Mesendoderm (in vitro differentiated cells): ENCODE measurements around the gene UBE2E2.

ENCODE experiments used
- DNase-seq: peaks from one replicate; pipeline ENCODE4 v3.0.0; 2013
- H2AK5ac ChIP-seq: 2 replicates; pipeline ENCODE4 v1.6.1; 2013; ENCODE audit warnings: low read length, inconsistent platforms
- H2BK120ac ChIP-seq: 2 replicates; pipeline ENCODE4 v1.6.1; 2013; ENCODE audit warnings: low read depth, mild to moderate bottlenecking, low read length, moderate library complexity, mixed read lengths
- H2BK15ac ChIP-seq: replicated peaks from 2 replicates; pipeline ENCODE4 v1.6.1; 2013; ENCODE audit warnings: low read depth, mild to moderate bottlenecking, moderate library complexity
- H2BK5ac ChIP-seq: 2 replicates; pipeline ENCODE4 v1.6.1; 2013; ENCODE audit warnings: low read length, inconsistent platforms
- H3K18ac ChIP-seq: 2 replicates; pipeline ENCODE4 v1.6.1; 2013; ENCODE audit warnings: mild to moderate bottlenecking, low read length, mixed read lengths
- H3K23ac ChIP-seq: one replicate; pipeline ENCODE4 v1.6.1; 2013; ENCODE audit warnings: low read length
- H3K27ac ChIP-seq: 2 replicates; pipeline ENCODE4 v1.5.1; 2013; ENCODE audit warnings: low read depth, mild to moderate bottlenecking, inconsistent platforms, low read length, moderate library complexity
- H3K27me3 ChIP-seq: 2 replicates; pipeline ENCODE4 v1.6.1; 2013; ENCODE audit warnings: low read length, control low read depth, mild to moderate bottlenecking, inconsistent platforms; ENCODE audit not compliant: insufficient read depth, poor library complexity
- H3K36me3 ChIP-seq: 2 replicates; pipeline ENCODE4 v1.6.1; 2013; ENCODE audit warnings: low read length, inconsistent platforms; ENCODE audit not compliant: control insufficient read depth, insufficient read depth
- H3K4ac ChIP-seq: one replicate; pipeline ENCODE4 v1.6.1; 2013; ENCODE audit warnings: low read depth, mild to moderate bottlenecking, low read length, moderate library complexity
- H3K4me1 ChIP-seq: 2 replicates; pipeline ENCODE4 v1.6.1; 2013; ENCODE audit warnings: low read depth, low read length, inconsistent platforms; ENCODE audit not compliant: control insufficient read depth
- H3K4me2 ChIP-seq: 2 replicates; pipeline ENCODE4 v1.6.1; 2013; ENCODE audit warnings: low read length
- H3K4me3 ChIP-seq: 2 replicates; pipeline ENCODE4 v1.5.1; 2013; ENCODE audit warnings: mild to moderate bottlenecking, low read length
- H3K56ac ChIP-seq: one replicate; pipeline ENCODE4 v1.6.1; 2013; ENCODE audit warnings: low read length
- H3K79me1 ChIP-seq: 2 replicates; pipeline ENCODE4 v1.6.1; 2013; ENCODE audit warnings: low read length, inconsistent platforms
- H3K79me2 ChIP-seq: 2 replicates; pipeline ENCODE4 v1.6.1; 2013; ENCODE audit warnings: mild to moderate bottlenecking, low read length; ENCODE audit not compliant: control insufficient read depth, insufficient read depth
- H3K9ac ChIP-seq: 2 replicates; pipeline ENCODE4 v1.6.1; 2013; ENCODE audit warnings: low read length, inconsistent platforms
- H4K5ac ChIP-seq: one replicate; pipeline ENCODE4 v1.6.1; 2013; ENCODE audit warnings: low read length
- H4K8ac ChIP-seq: one replicate; pipeline ENCODE4 v1.6.1; 2013; ENCODE audit warnings: low read depth, mild to moderate bottlenecking, control low read depth, low read length, moderate library complexity
- WGBS: extraction: QIAGEN DNeasy Blood & Tissue Kit; methylation state at CpG from one replicate; pipeline ENCODE4 v1.1.7; 2013; ENCODE audit warnings: low lambda C conversion rate, missing lambda C conversion rate; ENCODE audit not compliant: insufficient coverage; ENCODE audit errors: extremely low coverage; 5-methylcytosine and 5-hydroxymethylcytosine counted together

UBE2E2 gene

GRCh38 chr3:23590424-23591273, 387.5 kb downstream of the UBE2E2 start:
- H4K8ac ChIP-seq: no peak overlapping the region
- no peak overlapping the region for H3K27ac ChIP-seq
- no peaks in the 10 kb centered on the region for H3K4me1 ChIP-seq
- H4K5ac ChIP-seq: no peak overlapping the region
- H3K9ac ChIP-seq: no peak overlapping the region
- no peaks in the 10 kb centered on the region for H3K79me2 ChIP-seq
- no peak overlapping the region for H3K4me3 ChIP-seq
- no peaks in the 10 kb centered on the region for H3K79me1 ChIP-seq
- no CpG with 5 or more reads among the region's 8 CpGs for WGBS
- H2AK5ac ChIP-seq: no peak overlapping the region
- peaks cover 2% of the 10 kb centered on the region for H3K27me3 ChIP-seq
- H2BK120ac ChIP-seq: no peak overlapping the region
- H3K56ac ChIP-seq: no peak overlapping the region
- H3K23ac ChIP-seq: no peak overlapping the region
- no peak overlapping the region for H3K18ac ChIP-seq
- H3K4me2 ChIP-seq: no peak overlapping the region
- no peak overlapping the region for H2BK15ac ChIP-seq
- H2BK5ac ChIP-seq: no peak overlapping the region
- no peak overlapping the region for H3K4ac ChIP-seq
- H3K36me3 ChIP-seq: no peaks in the 10 kb centered on the region
- no peak for DNase-seq

GRCh38 chr3:23591374-23591773, 388.2 kb downstream of the UBE2E2 start:
- H3K4ac ChIP-seq: no peak overlapping the region
- no peak overlapping the region for H2BK5ac ChIP-seq
- WGBS: 100% methylated on average over 1 of the region's 2 CpGs
- no peak overlapping the region for H2BK15ac ChIP-seq
- H4K5ac ChIP-seq: no peak overlapping the region
- H4K8ac ChIP-seq: no peak overlapping the region
- peaks cover 2% of the 10 kb centered on the region for H3K27me3 ChIP-seq
- H3K18ac ChIP-seq: no peak overlapping the region
- no peak overlapping the region for H3K27ac ChIP-seq
- H3K4me2 ChIP-seq: no peak overlapping the region
- H2AK5ac ChIP-seq: no peak overlapping the region
- H3K79me2 ChIP-seq: no peaks in the 10 kb centered on the region
- no peaks in the 10 kb centered on the region for H3K79me1 ChIP-seq
- no peak overlapping the region for H3K23ac ChIP-seq
- no peak for DNase-seq
- no peak overlapping the region for H2BK120ac ChIP-seq
- no peak overlapping the region for H3K4me3 ChIP-seq
- H3K4me1 ChIP-seq: no peaks in the 10 kb centered on the region
- H3K56ac ChIP-seq: no peak overlapping the region
- H3K36me3 ChIP-seq: no peaks in the 10 kb centered on the region
- no peak overlapping the region for H3K9ac ChIP-seq

DNA sequence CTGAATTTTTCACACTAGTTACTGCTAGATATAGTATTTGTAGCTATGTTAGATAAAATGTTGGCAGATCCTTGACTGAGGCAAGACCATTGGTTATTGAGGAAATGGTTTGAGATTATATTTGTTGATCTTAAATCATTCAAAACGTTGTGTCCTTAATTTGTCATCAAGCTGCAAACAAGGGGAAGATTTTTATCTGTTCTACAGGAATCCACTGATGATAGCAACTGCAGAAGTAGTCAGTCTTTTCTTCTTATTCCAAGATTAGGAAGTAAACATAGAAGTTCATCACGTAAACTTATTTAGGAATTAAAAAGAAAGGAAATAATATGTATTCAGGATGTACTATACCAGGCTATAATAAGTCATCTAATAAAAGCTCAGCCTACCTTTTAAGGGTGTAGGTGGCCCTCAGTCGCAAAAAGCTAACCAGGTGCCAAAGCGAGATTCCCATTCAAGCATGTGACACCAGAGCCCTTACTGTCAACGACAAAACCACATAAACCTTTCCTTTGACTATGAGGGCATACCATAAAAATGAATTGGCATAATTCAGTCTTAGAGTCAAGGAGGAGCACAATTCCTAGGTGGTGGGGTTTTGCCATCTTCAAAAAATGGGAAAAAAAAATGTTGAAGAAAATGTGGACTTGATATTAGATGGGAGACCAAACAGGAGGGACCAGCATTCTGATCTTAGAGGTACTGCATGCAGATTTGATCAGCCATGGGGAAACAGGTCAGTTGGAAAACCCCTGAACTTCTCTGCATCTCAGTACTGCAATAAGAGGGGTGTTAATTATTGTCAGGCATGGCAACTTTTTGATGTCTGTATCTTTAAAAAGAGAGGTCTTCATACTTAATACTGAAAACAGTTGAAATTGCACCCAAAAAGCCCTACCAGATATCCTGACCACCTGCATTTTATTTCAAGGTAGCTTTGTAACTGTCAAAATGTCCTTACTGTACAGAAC, 390.1 kb downstream of the UBE2E2 start:
- H3K56ac ChIP-seq: no peak overlapping the region
- no peak overlapping the region for H2BK15ac ChIP-seq
- no peak overlapping the region for H2BK120ac ChIP-seq
- no peak for DNase-seq
- no peaks in the 10 kb centered on the region for H3K36me3 ChIP-seq
- H3K4me2 ChIP-seq: no peak overlapping the region
- no peak overlapping the region for H3K9ac ChIP-seq
- no peak overlapping the region for H4K8ac ChIP-seq
- no peak overlapping the region for H3K4me3 ChIP-seq
- no peak overlapping the region for H2AK5ac ChIP-seq
- no peak overlapping the region for H3K18ac ChIP-seq
- H3K4ac ChIP-seq: no peak overlapping the region
- H3K79me2 ChIP-seq: no peaks in the 10 kb centered on the region
- H3K79me1 ChIP-seq: no peaks in the 10 kb centered on the region
- H3K23ac ChIP-seq: no peak overlapping the region
- H3K4me1 ChIP-seq: no peaks in the 10 kb centered on the region
- H3K27ac ChIP-seq: no peak overlapping the region
- no CpG with 5 or more reads among the region's 5 CpGs for WGBS
- H2BK5ac ChIP-seq: no peak overlapping the region
- H4K5ac ChIP-seq: no peak overlapping the region
- H3K27me3 ChIP-seq: peaks cover 2% of the 10 kb centered on the region

GRCh38 chr3:23594066-23594465, 390.9 kb downstream of the UBE2E2 start:
- Histone ChIP-seq H2BK5ac (no peak overlapping the region), H3K27ac (no peak overlapping the region), H2AK5ac (no peak overlapping the region), H3K36me3 (no peaks in the 10 kb centered on the region), H4K5ac (no peak overlapping the region), H4K8ac (no peak overlapping the region), H3K23ac (no peak overlapping the region), H3K4ac (no peak overlapping the region), H3K9ac (no peak overlapping the region), H3K79me1 (no peaks in the 10 kb centered on the region), H3K4me3 (no peak overlapping the region), H3K18ac (peak overlapping the region; percentile 22), H3K56ac (no peak overlapping the region), H2BK15ac (no peak overlapping the region), H3K27me3 (peaks cover 2% of the 10 kb centered on the region), H3K79me2 (no peaks in the 10 kb centered on the region), H2BK120ac (no peak overlapping the region), H3K4me2 (no peak overlapping the region), H3K4me1 (no peaks in the 10 kb centered on the region)
- WGBS: no CpG with 5 or more reads among the region's 4 CpGs
- peak; percentile 10 for DNase-seq

- H3K9ac ChIP-seq: no peak overlapping the region
- H2BK5ac ChIP-seq: no peak overlapping the region
- no peak overlapping the region for H3K4ac ChIP-seq
- no peak overlapping the region for H3K56ac ChIP-seq
- no peak overlapping the region for H3K27ac ChIP-seq
- no peaks in the 10 kb centered on the region for H3K36me3 ChIP-seq
- no peak for DNase-seq
- H2AK5ac ChIP-seq: no peak overlapping the region
- no CpG with 5 or more reads among the region's 5 CpGs for WGBS
- no peaks in the 10 kb centered on the region for H3K4me1 ChIP-seq
- H4K5ac ChIP-seq: no peak overlapping the region
- H3K27me3 ChIP-seq: peaks cover 2% of the 10 kb centered on the region
- no peak overlapping the region for H3K23ac ChIP-seq
- no peak overlapping the region for H3K4me3 ChIP-seq
- H4K8ac ChIP-seq: no peak overlapping the region
- no peak overlapping the region for H2BK120ac ChIP-seq
- H3K18ac ChIP-seq: no peak overlapping the region
- no peaks in the 10 kb centered on the region for H3K79me1 ChIP-seq
- H3K4me2 ChIP-seq: no peak overlapping the region
- no peak overlapping the region for H2BK15ac ChIP-seq
- H3K79me2 ChIP-seq: no peaks in the 10 kb centered on the region
Observed at GRCh38 chr3:23594894-23595670, 392.0 kb downstream of the UBE2E2 start.
